GM23338 (cell line): ENCODE measurements around the gene TCF7. TPM values are rescaled to one million over a fixed set of nuclear protein-coding genes. Genes with fewer than 3 reads are reported as not detected.

Experiments
- ATAC-seq: fragments of 200-7000 bp; cut with Tn5 transposase; 3 replicates; pipeline ENCODE4 v1.9.1; 2020
- DNase-seq: peaks from one replicate; pipeline ENCODE4 v3.0.0-alpha.2; 2015; ENCODE audit warnings: low spot score
- H2AFZ ChIP-seq: fragments of 200-600 bp; sonication (generic); 2 replicates; pipeline ENCODE4 v1.8.0; 2016; ENCODE audit warnings: antibody characterized with exemption, mild to moderate bottlenecking, moderate library complexity
- H3F3A ChIP-seq: fragments of 200-600 bp; sonication (generic); replicated peaks from 2 replicates; pipeline ENCODE4 v1.8.0; 2017; ENCODE audit warnings: antibody characterized with exemption, mixed run types, low read depth
- H3K27ac ChIP-seq: fragments of 200-600 bp; sonication (generic); 2 replicates; pipeline ENCODE4 v1.6.1; 2016; ENCODE audit warnings: low read depth
- H3K27me3 ChIP-seq: fragments of 200-600 bp; sonication (generic); 2 replicates; pipeline ENCODE4 v1.8.0; 2016; ENCODE audit warnings: mild to moderate bottlenecking, mixed run types, moderate library complexity; ENCODE audit not compliant: insufficient read depth
- H3K36me3 ChIP-seq: fragments of 200-600 bp; sonication (generic); 2 replicates; pipeline ENCODE4 v1.8.0; 2016; ENCODE audit warnings: mild to moderate bottlenecking; ENCODE audit not compliant: insufficient read depth
- H3K4me1 ChIP-seq: fragments of 200-600 bp; sonication (generic); 2 replicates; pipeline ENCODE4 v1.8.0; 2016; ENCODE audit warnings: mild to moderate bottlenecking, moderate library complexity; ENCODE audit not compliant: insufficient read depth
- H3K4me2 ChIP-seq: fragments of 200-600 bp; sonication (generic); 2 replicates; pipeline ENCODE4 v1.7.1; 2017; ENCODE audit warnings: mixed run types
- H3K4me3 ChIP-seq: fragments of 200-600 bp; sonication (generic); 2 replicates; pipeline ENCODE4 v1.6.1; 2016; ENCODE audit warnings: mixed run types
- H3K79me2 ChIP-seq: fragments of 200-600 bp; sonication (generic); replicated peaks from 2 replicates; pipeline ENCODE4 v1.8.0; 2017; ENCODE audit warnings: mild to moderate bottlenecking; ENCODE audit not compliant: insufficient read depth
- H3K9me2 ChIP-seq: fragments of 200-600 bp; sonication (generic); 2 replicates; pipeline ENCODE4 v1.8.0; 2017; ENCODE audit not compliant: insufficient read depth
- H4K20me1 ChIP-seq: fragments of 200-600 bp; sonication (generic); replicated peaks from 2 replicates; pipeline ENCODE4 v1.8.0; 2017; ENCODE audit warnings: mild to moderate bottlenecking; ENCODE audit not compliant: insufficient read depth
- H3K27ac Mint-ChIP-seq: 2 replicates; pipeline ENCODE4 v1.8.0; 2020; ENCODE audit warnings: inconsistent platforms, mild to moderate bottlenecking, moderate library complexity, mixed read lengths
- H3K27me3 Mint-ChIP-seq: 3 replicates; pipeline ENCODE4 v1.8.0; 2022; ENCODE audit warnings: low read depth, mild to moderate bottlenecking, moderate library complexity, mixed read lengths, inconsistent platforms; ENCODE audit not compliant: insufficient read depth, poor library complexity
- H3K36me3 Mint-ChIP-seq: 3 replicates; pipeline ENCODE4 v1.8.0; 2021; ENCODE audit warnings: low read depth, mild to moderate bottlenecking, inconsistent platforms, moderate library complexity, mixed read lengths
- H3K4me1 Mint-ChIP-seq: 3 replicates; pipeline ENCODE4 v1.8.0; 2020; ENCODE audit warnings: mild to moderate bottlenecking, inconsistent platforms, mixed read lengths
- H3K4me3 Mint-ChIP-seq: 3 replicates; pipeline ENCODE4 v1.8.0; 2021; ENCODE audit warnings: moderate library complexity, mild to moderate bottlenecking, inconsistent platforms, mixed read lengths
- H3K9me3 Mint-ChIP-seq: 3 replicates; pipeline ENCODE4 v1.8.0; 2020; ENCODE audit warnings: moderate library complexity, mild to moderate bottlenecking, inconsistent platforms, mixed read lengths
- CREB1 ChIP-seq: fragments of 250-450 bp; sonication (Bioruptor Pico); IDR thresholded peaks from 2 replicates; pipeline ENCODE4 v1.5.0; 2020; ENCODE audit warnings: low read depth, mild to moderate bottlenecking, moderate library complexity
- EZH2 ChIP-seq: fragments of 200-600 bp; sonication (generic); IDR thresholded peaks from one replicate; pipeline ENCODE4 v1.8.0; 2017; ENCODE audit warnings: antibody characterized with exemption, mild to moderate bottlenecking, low read depth; ENCODE audit not compliant: unreplicated experiment
- EZH2phosphoT487 ChIP-seq: fragments of 200-600 bp; sonication (generic); IDR thresholded peaks from one replicate; pipeline ENCODE4 v1.8.1; 2018; ENCODE audit warnings: antibody characterized with exemption; ENCODE audit not compliant: unreplicated experiment
- JUNB ChIP-seq: IDR thresholded peaks from one replicate; pipeline ENCODE4 v1.6.1; 2016; ENCODE audit warnings: antibody characterized with exemption; ENCODE audit not compliant: unreplicated experiment
- NANOG ChIP-seq: IDR thresholded peaks from 2 replicates; pipeline ENCODE4 v1.6.1; 2016; ENCODE audit warnings: antibody characterized with exemption, borderline replicate concordance
- POLR2AphosphoS5 ChIP-seq: IDR thresholded peaks from 2 replicates; pipeline ENCODE4 v1.6.1; 2016; ENCODE audit warnings: antibody characterized with exemption, low read depth
- STAT1 ChIP-seq: IDR thresholded peaks from one replicate; pipeline ENCODE4 v1.6.1; 2016; ENCODE audit warnings: antibody characterized with exemption; ENCODE audit not compliant: unreplicated experiment
- ZNF114 ChIP-seq: fragments of 250-450 bp; sonication (Bioruptor Pico); IDR thresholded peaks from 2 replicates; pipeline ENCODE4 v1.5.0; 2020; ENCODE audit warnings: mild to moderate bottlenecking, moderate library complexity
- ZNF462 ChIP-seq: fragments of 250-450 bp; sonication (Bioruptor Pico); IDR thresholded peaks from 2 replicates; pipeline ENCODE4 v1.5.0; 2020; ENCODE audit warnings: mild to moderate bottlenecking, moderate library complexity
- polyA plus RNA-seq: library from polyadenylated mRNA; unstranded; fragments of >200 nt; fragmentation: Nextera tagmentation; extraction: Ambion mirVana; gene quantifications from 2 replicates; pipeline ENCODE4 v1.2.1, GENCODE V29; 2016
- total RNA-seq: library from RNA; depleted of rRNA; stranded (reverse); fragments of >200 nt; shearing (Covaris generic); gene quantifications from 2 replicates; pipeline ENCODE4 v1.2.3, GENCODE V29; 2014
- TF ChIP-seq, protein P1 (sequence below): IDR thresholded peaks from one replicate; pipeline ENCODE4 v1.6.1; 2018; ENCODE audit warnings: antibody characterized with exemption; ENCODE audit not compliant: unreplicated experiment
- TF ChIP-seq, protein P2 (sequence below), 2 experiments: fragments of 200-600 bp in 1 of 2; sonication (generic) in 1 of 2; conservative IDR thresholded peaks; 2 replicates each; pipeline versions ENCODE4 v1.5.1 to v1.6.1; 2016 to 2017; ENCODE audit warnings: antibody characterized with exemption in 2 of 2, low read depth in 2 of 2, mild to moderate bottlenecking in 2 of 2, moderate library complexity in 1 of 2

TCF7 gene
- total and polyA plus RNA-seq, 2 experiments from 2014 or later = 5.6 to 8.1 TPM

DNA sequence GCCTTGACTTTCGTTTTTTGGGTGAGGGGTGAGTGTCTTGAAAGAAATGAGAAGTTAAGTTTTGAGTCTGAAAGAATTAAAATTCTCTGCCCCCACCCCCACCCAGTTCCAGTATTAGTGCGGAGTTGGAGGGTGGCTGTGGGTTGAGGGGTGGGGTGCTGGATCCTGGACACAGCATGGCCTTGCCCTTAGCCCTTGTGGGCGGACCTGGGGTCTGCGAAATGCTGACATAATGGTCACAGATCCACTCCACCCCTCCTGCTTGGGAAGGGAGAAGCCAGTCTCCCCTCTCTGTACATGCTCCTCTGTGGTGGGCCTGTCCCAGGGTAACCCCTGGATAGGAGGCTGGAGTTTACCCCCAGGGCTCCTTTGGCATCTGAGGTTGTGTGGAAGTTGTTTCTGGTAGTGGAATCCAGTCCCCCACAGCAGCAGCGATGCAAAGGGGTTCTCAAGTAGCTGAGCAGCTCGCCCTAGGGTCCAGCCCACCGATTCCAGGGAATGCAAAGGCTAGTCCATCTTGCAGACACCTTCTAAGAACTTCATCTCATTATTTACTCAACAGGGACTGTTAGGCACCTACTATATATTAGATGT is 42.8 kb upstream of the TCF7 start:
- Mint-ChIP-seq H3K36me3 (no peaks in the 10 kb centered on the region), H3K4me3 (peak overlapping the region; percentile 68), H3K9me3 (no peaks in the 10 kb centered on the region), H3K27me3 (peaks cover 16% of the 10 kb centered on the region), H3K4me1 (peaks cover 10% of the 10 kb centered on the region; the same call in 2 of the 3 replicates), H3K27ac (no peak overlapping the region)
- Histone ChIP-seq H3K4me2 (peak overlapping the region; percentile 89), H3F3A (no peaks in the 10 kb centered on the region), H2AFZ (peak overlapping the region; percentile 98), H3K4me1 (peaks cover 14% of the 10 kb centered on the region; the same call in 1 of the 2 replicates), H3K4me3 (peak overlapping the region; percentile 81), H3K9me2 (no peaks in the 10 kb centered on the region), H3K79me2 (no peaks in the 10 kb centered on the region), H3K27ac (no peak overlapping the region), H4K20me1 (no peaks in the 10 kb centered on the region; the same call in 1 of the 2 replicates), H3K27me3 (peaks cover 16% of the 10 kb centered on the region), H3K36me3 (no peaks in the 10 kb centered on the region)
- ATAC-seq = peak; percentile 31
- DNase-seq = no peak
- TF ChIP-seq ZNF114 (CRISPR knock-in tag) = no peak
- TF ChIP-seq ZNF462 (CRISPR knock-in tag) = no peak
- TF ChIP-seq NANOG = no peak
- no peak for TF ChIP-seq EZH2phosphoT487
- no peak for TF ChIP-seq EZH2
- no peak for TF ChIP-seq JUNB
- TF ChIP-seq POLR2AphosphoS5 = no peak
- TF ChIP-seq, protein P1, sequence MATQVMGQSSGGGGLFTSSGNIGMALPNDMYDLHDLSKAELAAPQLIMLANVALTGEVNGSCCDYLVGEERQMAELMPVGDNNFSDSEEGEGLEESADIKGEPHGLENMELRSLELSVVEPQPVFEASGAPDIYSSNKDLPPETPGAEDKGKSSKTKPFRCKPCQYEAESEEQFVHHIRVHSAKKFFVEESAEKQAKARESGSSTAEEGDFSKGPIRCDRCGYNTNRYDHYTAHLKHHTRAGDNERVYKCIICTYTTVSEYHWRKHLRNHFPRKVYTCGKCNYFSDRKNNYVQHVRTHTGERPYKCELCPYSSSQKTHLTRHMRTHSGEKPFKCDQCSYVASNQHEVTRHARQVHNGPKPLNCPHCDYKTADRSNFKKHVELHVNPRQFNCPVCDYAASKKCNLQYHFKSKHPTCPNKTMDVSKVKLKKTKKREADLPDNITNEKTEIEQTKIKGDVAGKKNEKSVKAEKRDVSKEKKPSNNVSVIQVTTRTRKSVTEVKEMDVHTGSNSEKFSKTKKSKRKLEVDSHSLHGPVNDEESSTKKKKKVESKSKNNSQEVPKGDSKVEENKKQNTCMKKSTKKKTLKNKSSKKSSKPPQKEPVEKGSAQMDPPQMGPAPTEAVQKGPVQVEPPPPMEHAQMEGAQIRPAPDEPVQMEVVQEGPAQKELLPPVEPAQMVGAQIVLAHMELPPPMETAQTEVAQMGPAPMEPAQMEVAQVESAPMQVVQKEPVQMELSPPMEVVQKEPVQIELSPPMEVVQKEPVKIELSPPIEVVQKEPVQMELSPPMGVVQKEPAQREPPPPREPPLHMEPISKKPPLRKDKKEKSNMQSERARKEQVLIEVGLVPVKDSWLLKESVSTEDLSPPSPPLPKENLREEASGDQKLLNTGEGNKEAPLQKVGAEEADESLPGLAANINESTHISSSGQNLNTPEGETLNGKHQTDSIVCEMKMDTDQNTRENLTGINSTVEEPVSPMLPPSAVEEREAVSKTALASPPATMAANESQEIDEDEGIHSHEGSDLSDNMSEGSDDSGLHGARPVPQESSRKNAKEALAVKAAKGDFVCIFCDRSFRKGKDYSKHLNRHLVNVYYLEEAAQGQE = no peak
- TF ChIP-seq, protein P2, sequence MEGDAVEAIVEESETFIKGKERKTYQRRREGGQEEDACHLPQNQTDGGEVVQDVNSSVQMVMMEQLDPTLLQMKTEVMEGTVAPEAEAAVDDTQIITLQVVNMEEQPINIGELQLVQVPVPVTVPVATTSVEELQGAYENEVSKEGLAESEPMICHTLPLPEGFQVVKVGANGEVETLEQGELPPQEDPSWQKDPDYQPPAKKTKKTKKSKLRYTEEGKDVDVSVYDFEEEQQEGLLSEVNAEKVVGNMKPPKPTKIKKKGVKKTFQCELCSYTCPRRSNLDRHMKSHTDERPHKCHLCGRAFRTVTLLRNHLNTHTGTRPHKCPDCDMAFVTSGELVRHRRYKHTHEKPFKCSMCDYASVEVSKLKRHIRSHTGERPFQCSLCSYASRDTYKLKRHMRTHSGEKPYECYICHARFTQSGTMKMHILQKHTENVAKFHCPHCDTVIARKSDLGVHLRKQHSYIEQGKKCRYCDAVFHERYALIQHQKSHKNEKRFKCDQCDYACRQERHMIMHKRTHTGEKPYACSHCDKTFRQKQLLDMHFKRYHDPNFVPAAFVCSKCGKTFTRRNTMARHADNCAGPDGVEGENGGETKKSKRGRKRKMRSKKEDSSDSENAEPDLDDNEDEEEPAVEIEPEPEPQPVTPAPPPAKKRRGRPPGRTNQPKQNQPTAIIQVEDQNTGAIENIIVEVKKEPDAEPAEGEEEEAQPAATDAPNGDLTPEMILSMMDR (conservative IDR thresholded peaks at IDR 0.05; ENCODE audit: low read depth in 2 of 2) = no peak
- TF ChIP-seq STAT1 = no peak
- TF ChIP-seq CREB1 (CRISPR knock-in tag) = no peak
